Measurements from ENCODE around the gene UNC119. TPM values are rescaled to one million over a fixed set of nuclear protein-coding genes. Genes with fewer than 3 reads are reported as not detected.

Gene UNC119
- total and polyA plus RNA-seq, 2 of the 13 experiments (the other 11 are each of a cell fraction or from before 2014, with no cell fraction given), result 10.4 to 63.1 TPM

DNA sequence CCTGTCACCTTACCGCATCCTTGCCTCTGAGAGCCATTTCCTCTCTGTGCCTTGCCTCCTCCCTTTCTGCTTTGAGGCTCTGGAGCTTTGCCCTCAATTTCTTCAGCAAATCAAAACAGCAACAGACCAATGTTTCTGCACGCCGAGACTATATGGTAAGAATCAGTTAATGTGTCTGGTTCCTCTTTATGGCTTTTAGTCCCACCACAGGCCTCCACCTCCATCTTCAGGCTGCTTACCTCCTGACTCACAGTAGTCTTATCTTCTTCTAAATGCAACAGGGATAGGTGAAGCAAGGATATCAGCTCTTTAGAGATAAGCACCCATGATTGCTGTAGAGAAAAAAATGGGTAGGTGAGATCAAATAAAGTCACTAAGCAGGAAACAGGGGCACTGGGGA, 33.4 kb upstream of the UNC119 start:
- WGBS (ENCODE audit: low lambda C conversion rate), result 92% methylated on average over 3 of the region's 3 CpGs
- no peak for DNase-seq (ENCODE audit: low spot score)
- Histone ChIP-seq H4K20me1 (ENCODE audit: insufficient read depth, low read length) (no peaks in the 10 kb centered on the region), H3K27ac (ENCODE audit: extremely low read length, insufficient read depth, low read length) (no peak overlapping the region), H3K4me2 (ENCODE audit: low read depth, low read length) (no peak overlapping the region), H3K27me3 (ENCODE audit: control insufficient read depth in 1 of 2, insufficient read depth in 2 of 2, low read length in 2 of 2) (no peaks in the 10 kb centered on the region), H2AFZ (ENCODE audit: low read length) (no peak overlapping the region), H3K9ac (ENCODE audit: insufficient read depth, low read depth, low read length) (no peak overlapping the region), H3K4me3 (replicated peaks in 1 of 3; ENCODE audit: insufficient read depth in 1 of 3, low read depth in 2 of 3, low read length in 3 of 3) (no peak overlapping the region), H3K79me2 (ENCODE audit: insufficient read depth, low read length) (no peaks in the 10 kb centered on the region), H3K36me3 (replicated peaks in 1 of 2; ENCODE audit: control insufficient read depth in 1 of 2, insufficient read depth in 2 of 2, low read length in 2 of 2) (peaks cover 41 to 71% of the 10 kb centered on the region in 2 experiments), H3K9me3 (ENCODE audit: low read length) (no peaks in the 10 kb centered on the region), H3K4me1 (ENCODE audit: insufficient read depth, low read length) (no peaks in the 10 kb centered on the region)
- TF ChIP-seq HOXA7 (CRISPR knock-in tag; IDR thresholded peaks at IDR 0.05) (no peak), SP4 (CRISPR knock-in tag; IDR thresholded peaks at IDR 0.05) (no peak), ZBTB3 (CRISPR knock-in tag; IDR thresholded peaks at IDR 0.05; ENCODE audit: borderline replicate concordance, low read depth) (no peak), REL (CRISPR knock-in tag; conservative IDR thresholded peaks at IDR 0.05) (no peak), ZNF572 (CRISPR knock-in tag; IDR thresholded peaks at IDR 0.05) (no peak), KDM4B (CRISPR knock-in tag; IDR thresholded peaks at IDR 0.05) (no peak), ZNF547 (CRISPR knock-in tag; IDR thresholded peaks at IDR 0.05) (no peak), NFRKB (IDR thresholded peaks at IDR 0.05) (no peak), SYNCRIP (IDR thresholded peaks at IDR 0.05; ENCODE audit: insufficient read depth, low read depth, low read length) (no peak), ZNF720 (CRISPR knock-in tag; IDR thresholded peaks at IDR 0.05) (no peak), NCOR1 (IDR thresholded peaks at IDR 0.05; ENCODE audit: borderline replicate concordance, low read length) (no peak), NR2F1 (CRISPR knock-in tag; IDR thresholded peaks at IDR 0.05) (no peak), ATM (IDR thresholded peaks at IDR 0.05; ENCODE audit: borderline replicate concordance) (no peak), ZNF589 (CRISPR knock-in tag; conservative IDR thresholded peaks at IDR 0.05) (no peak), ESRRA (CRISPR knock-in tag; IDR thresholded peaks at IDR 0.05; ENCODE audit: low read depth) (no peak), GATAD2A (CRISPR knock-in tag; IDR thresholded peaks at IDR 0.05) (no peak)
- TF ChIP-seq, protein P1, sequence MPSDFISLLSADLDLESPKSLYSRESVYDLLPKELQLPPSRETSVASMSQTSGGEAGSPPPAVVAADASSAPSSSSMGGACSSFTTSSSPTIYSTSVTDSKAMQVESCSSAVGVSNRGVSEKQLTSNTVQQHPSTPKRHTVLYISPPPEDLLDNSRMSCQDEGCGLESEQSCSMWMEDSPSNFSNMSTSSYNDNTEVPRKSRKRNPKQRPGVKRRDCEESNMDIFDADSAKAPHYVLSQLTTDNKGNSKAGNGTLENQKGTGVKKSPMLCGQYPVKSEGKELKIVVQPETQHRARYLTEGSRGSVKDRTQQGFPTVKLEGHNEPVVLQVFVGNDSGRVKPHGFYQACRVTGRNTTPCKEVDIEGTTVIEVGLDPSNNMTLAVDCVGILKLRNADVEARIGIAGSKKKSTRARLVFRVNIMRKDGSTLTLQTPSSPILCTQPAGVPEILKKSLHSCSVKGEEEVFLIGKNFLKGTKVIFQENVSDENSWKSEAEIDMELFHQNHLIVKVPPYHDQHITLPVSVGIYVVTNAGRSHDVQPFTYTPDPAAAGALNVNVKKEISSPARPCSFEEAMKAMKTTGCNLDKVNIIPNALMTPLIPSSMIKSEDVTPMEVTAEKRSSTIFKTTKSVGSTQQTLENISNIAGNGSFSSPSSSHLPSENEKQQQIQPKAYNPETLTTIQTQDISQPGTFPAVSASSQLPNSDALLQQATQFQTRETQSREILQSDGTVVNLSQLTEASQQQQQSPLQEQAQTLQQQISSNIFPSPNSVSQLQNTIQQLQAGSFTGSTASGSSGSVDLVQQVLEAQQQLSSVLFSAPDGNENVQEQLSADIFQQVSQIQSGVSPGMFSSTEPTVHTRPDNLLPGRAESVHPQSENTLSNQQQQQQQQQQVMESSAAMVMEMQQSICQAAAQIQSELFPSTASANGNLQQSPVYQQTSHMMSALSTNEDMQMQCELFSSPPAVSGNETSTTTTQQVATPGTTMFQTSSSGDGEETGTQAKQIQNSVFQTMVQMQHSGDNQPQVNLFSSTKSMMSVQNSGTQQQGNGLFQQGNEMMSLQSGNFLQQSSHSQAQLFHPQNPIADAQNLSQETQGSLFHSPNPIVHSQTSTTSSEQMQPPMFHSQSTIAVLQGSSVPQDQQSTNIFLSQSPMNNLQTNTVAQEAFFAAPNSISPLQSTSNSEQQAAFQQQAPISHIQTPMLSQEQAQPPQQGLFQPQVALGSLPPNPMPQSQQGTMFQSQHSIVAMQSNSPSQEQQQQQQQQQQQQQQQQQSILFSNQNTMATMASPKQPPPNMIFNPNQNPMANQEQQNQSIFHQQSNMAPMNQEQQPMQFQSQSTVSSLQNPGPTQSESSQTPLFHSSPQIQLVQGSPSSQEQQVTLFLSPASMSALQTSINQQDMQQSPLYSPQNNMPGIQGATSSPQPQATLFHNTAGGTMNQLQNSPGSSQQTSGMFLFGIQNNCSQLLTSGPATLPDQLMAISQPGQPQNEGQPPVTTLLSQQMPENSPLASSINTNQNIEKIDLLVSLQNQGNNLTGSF (CRISPR knock-in tag; IDR thresholded peaks at IDR 0.05), result no peak
- CTCF ChIA-PET (ENCODE audit: low intra/inter-chr PET ratio, low total read pairs), result no interaction called here
- POLR2A ChIA-PET, result no interaction called here
- ATAC-seq, result no peak
- no TSS peak for BruUV-seq (replicated peaks)
- intact Hi-C loops (cut with micrococcal nuclease; ENCODE audit: unreplicated experiment), result no loop called here
- in situ Hi-C loops (cut with HindIII; ENCODE audit: extremely low pct_ligation_motif_present, low pct_unique_long_range_greater_than_20kb), result no loop called here
- FAIRE-seq, result no peak
